ENCODE results near the gene ASTE1.

- TF ChIP-seq CTCF (IDR thresholded peaks at IDR 0.05) (no peak), EP300 (IDR thresholded peaks at IDR 0.05) (no peak), POLR2AphosphoS5 (IDR thresholded peaks at IDR 0.05) (no peak)
These were observed 21.0 kb upstream of the ASTE1 start for GRCh38 chr3:131047582-131047981.

All from sigmoid colon (tissue), 4 donors.